Cardiac fibroblast (primary cell): ENCODE measurements around the gene ENTPD8.
"Not testable (repeated sequence)": the region's sequence is repeated elsewhere in the genome, so short reads cannot be mapped to it uniquely, and the experiment has no call there.

Source experiments
- DNase-seq, 2 donors: peaks; one replicate each; pipeline versions ENCODE4 v3.0.0 to v3.0.0-alpha.2; 2010; ENCODE audit warnings: low read depth in 2 of 2
- H3K4me3 ChIP-seq, 2 donors: replicated peaks in 1 of 2; 1 replicate in 1 of 2; 2 replicates in 1 of 2; pipeline ENCODE4 v1.5.1; 2011; ENCODE audit warnings: low read depth in 2 of 2, low read length in 2 of 2, mild to moderate bottlenecking in 2 of 2, moderate library complexity in 1 of 2
- CTCF ChIP-seq: IDR thresholded peaks from one replicate; pipeline ENCODE4 v1.5.1; 2011; ENCODE audit warnings: low read depth, mild to moderate bottlenecking, low read length, inconsistent platforms

Gene ENTPD8

GRCh38 chr9:137452761-137453642 lies 11.8 kb upstream of the ENTPD8 start:
- TF ChIP-seq CTCF = no peak
- no peak for DNase-seq
- H3K4me3 ChIP-seq = no peak overlapping the region

- H3K4me3 ChIP-seq = no peak overlapping the region
- no peak for TF ChIP-seq CTCF
- DNase-seq = no peak
Observed at GRCh38 chr9:137452006-137452760, 11.0 kb upstream of the ENTPD8 start.

GRCh38 chr9:137451264-137452005 lies 10.3 kb upstream of the ENTPD8 start:
- not testable (repeated sequence) for DNase-seq, H3K4me3 ChIP-seq

GRCh38 chr9:137450539-137451222 lies 9.5 kb upstream of the ENTPD8 start:
- not testable (repeated sequence) for H3K4me3 ChIP-seq, DNase-seq

GRCh38 chr9:137449931-137450538 lies 8.9 kb upstream of the ENTPD8 start:
- DNase-seq = no peak
- H3K4me3 ChIP-seq = no peak overlapping the region
- TF ChIP-seq CTCF = no peak

- H3K4me3 ChIP-seq = no peak overlapping the region
- no peak for DNase-seq
- no peak for TF ChIP-seq CTCF
Observed at GRCh38 chr9:137449081-137449844, 8.1 kb upstream of the ENTPD8 start.
